Neural cell (in vitro differentiated cells): ENCODE measurements around the gene COPS8. TPM values are rescaled to one million over a fixed set of nuclear protein-coding genes. Genes with fewer than 3 reads are reported as not detected.

Experiments
- H2AFZ ChIP-seq: fragments of 200-600, 300-800 bp; sonication (generic), shearing (Covaris generic); 2 replicates; pipeline ENCODE4 v1.6.0; 2014; ENCODE audit warnings: low read depth, mild to moderate bottlenecking, antibody characterized with exemption, low read length, moderate library complexity
- H3F3A ChIP-seq: fragments of 200-600 bp; shearing (Covaris generic); 2 replicates; pipeline ENCODE4 v1.6.1; 2016; ENCODE audit warnings: mild to moderate bottlenecking, moderate library complexity, mixed read lengths, antibody characterized with exemption, low read length; ENCODE audit not compliant: insufficient read depth, poor library complexity, severe bottlenecking
- H3K27ac ChIP-seq: fragments of 200-600, 300-800 bp; sonication (generic), shearing (Covaris generic); 2 replicates; pipeline ENCODE4 v1.5.1; 2014; ENCODE audit warnings: mild to moderate bottlenecking, low read length, moderate library complexity
- H3K27me3 ChIP-seq: fragments of 300-800, 200-600 bp; sonication (generic), shearing (Covaris generic); 2 replicates; pipeline ENCODE4 v1.6.0; 2014; ENCODE audit warnings: mild to moderate bottlenecking, low read depth, low read length, moderate library complexity; ENCODE audit not compliant: insufficient read depth
- H3K36me3 ChIP-seq: fragments of 300-800, 200-600 bp; sonication (generic), shearing (Covaris generic); 2 replicates; pipeline ENCODE4 v1.5.1; 2014; ENCODE audit warnings: mild to moderate bottlenecking, antibody characterized with exemption, low read length, moderate library complexity; ENCODE audit not compliant: insufficient read depth
- H3K4me2 ChIP-seq: fragments of 300-800, 200-600 bp; sonication (generic), shearing (Covaris generic); 2 replicates; pipeline ENCODE4 v1.6.0; 2014; ENCODE audit warnings: mild to moderate bottlenecking, low read length
- H3K4me3 ChIP-seq: fragments of 300-800, 200-600 bp; sonication (generic), shearing (Covaris generic); 2 replicates; pipeline ENCODE4 v1.5.1; 2014; ENCODE audit warnings: mild to moderate bottlenecking, low read length, moderate library complexity
- H3K79me2 ChIP-seq: fragments of 200-600 bp; shearing (Covaris generic); replicated peaks from 2 replicates; pipeline ENCODE4 v1.6.0; 2014; ENCODE audit warnings: mild to moderate bottlenecking, low read length, moderate library complexity; ENCODE audit not compliant: insufficient read depth
- H3K9ac ChIP-seq: fragments of 300-800, 200-600 bp; sonication (generic), shearing (Covaris generic); 2 replicates; pipeline ENCODE4 v1.6.1; 2016; ENCODE audit warnings: mild to moderate bottlenecking, low read length, mixed read lengths
- H3K9me2 ChIP-seq: fragments of 200-600 bp; shearing (Covaris generic); 2 replicates; pipeline ENCODE4 v1.6.1; 2016; ENCODE audit warnings: mild to moderate bottlenecking, low read length, mixed read lengths; ENCODE audit not compliant: insufficient read depth
- H3K9me3 ChIP-seq: fragments of 200-600, 300-800 bp; sonication (generic), shearing (Covaris generic); 2 replicates; pipeline ENCODE4 v1.6.1; 2016; ENCODE audit warnings: mild to moderate bottlenecking, mixed run types, low read length, moderate library complexity, mixed read lengths
- H4K20me1 ChIP-seq: fragments of 200-600 bp; shearing (Covaris generic); 2 replicates; pipeline ENCODE4 v1.6.1; 2016; ENCODE audit warnings: mild to moderate bottlenecking, mixed run types; ENCODE audit not compliant: insufficient read depth
- EP300 ChIP-seq: fragments of 450-650 bp; conservative IDR thresholded peaks from 2 replicates; pipeline ENCODE4 v1.6.1; 2014; ENCODE audit warnings: antibody characterized with exemption, mild to moderate bottlenecking, moderate library complexity; ENCODE audit not compliant: poor library complexity, severe bottlenecking
- EZH2 ChIP-seq: fragments of 200-600, 300-800 bp; shearing (Covaris generic), sonication (generic); IDR thresholded peaks from 2 replicates; pipeline ENCODE4 v1.6.1; 2014; ENCODE audit warnings: antibody characterized with exemption, low read length, borderline replicate concordance, mild to moderate bottlenecking; ENCODE audit not compliant: insufficient read depth, poor library complexity, severe bottlenecking
- MXI1 ChIP-seq: fragments of 450-650 bp; conservative IDR thresholded peaks from 2 replicates; pipeline ENCODE4 v1.6.1; 2014; ENCODE audit warnings: antibody characterized with exemption, mild to moderate bottlenecking; ENCODE audit not compliant: poor library complexity, severe bottlenecking
- POLR2AphosphoS5 ChIP-seq: IDR thresholded peaks from 2 replicates; pipeline ENCODE4 v1.6.1; 2012
- RAD21 ChIP-seq: fragments of 450-650 bp; conservative IDR thresholded peaks from 2 replicates; pipeline ENCODE4 v1.6.1; 2014; ENCODE audit warnings: antibody characterized with exemption, mild to moderate bottlenecking, moderate library complexity
- SMC3 ChIP-seq: fragments of 450-650 bp; conservative IDR thresholded peaks from 2 replicates; pipeline ENCODE4 v1.6.1; 2014; ENCODE audit warnings: antibody characterized with exemption, mild to moderate bottlenecking, moderate library complexity; ENCODE audit not compliant: poor library complexity
- TAF1 ChIP-seq: IDR thresholded peaks from 2 replicates; pipeline ENCODE4 v1.6.1; 2012; ENCODE audit warnings: low read depth
- polyA plus RNA-seq: library from polyadenylated mRNA; depleted of rRNA; stranded (reverse); fragments of >200 nt; gene quantifications from 2 replicates; pipeline ENCODE4 v1.2.3, GENCODE V29; 2014
- TF ChIP-seq, protein P1 (sequence below): fragments of 450-650 bp; IDR thresholded peaks from 2 replicates; pipeline ENCODE4 v1.5.1; 2014; ENCODE audit warnings: antibody characterized with exemption, mild to moderate bottlenecking, moderate library complexity; ENCODE audit not compliant: poor library complexity, severe bottlenecking
- TF ChIP-seq, protein P2 (sequence below): IDR thresholded peaks from 2 replicates; pipeline ENCODE4 v1.6.1; 2012; ENCODE audit warnings: borderline replicate concordance

The COPS8 gene
- polyA plus RNA-seq, 1 donor from 2014 or later: 269 TPM

DNA sequence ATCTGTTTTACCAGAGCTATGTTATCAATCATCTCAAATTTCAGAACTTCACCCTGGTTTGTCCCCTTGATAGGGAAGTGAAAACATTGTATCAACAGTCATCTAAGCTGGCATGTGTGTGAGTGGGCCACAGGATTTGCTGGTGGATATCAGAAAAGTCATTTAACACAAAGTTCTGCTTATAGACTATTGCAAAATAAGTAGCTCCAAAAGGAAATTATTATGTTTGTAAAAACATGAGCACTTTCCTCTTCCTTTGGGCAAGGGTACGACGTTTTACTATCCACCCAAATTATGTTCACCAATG is 20.7 kb upstream of the COPS8 start:
- Histone ChIP-seq H3K36me3 (no peaks in the 10 kb centered on the region), H3K4me3 (no peak overlapping the region), H4K20me1 (no peaks in the 10 kb centered on the region), H3F3A (no peaks in the 10 kb centered on the region), H3K4me2 (no peak overlapping the region), H3K27me3 (no peaks in the 10 kb centered on the region), H3K9me3 (no peaks in the 10 kb centered on the region), H3K27ac (no peak overlapping the region), H2AFZ (no peak overlapping the region), H3K9me2 (no peaks in the 10 kb centered on the region), H3K9ac (no peak overlapping the region), H3K79me2 (no peaks in the 10 kb centered on the region)
- TF ChIP-seq, protein P1, sequence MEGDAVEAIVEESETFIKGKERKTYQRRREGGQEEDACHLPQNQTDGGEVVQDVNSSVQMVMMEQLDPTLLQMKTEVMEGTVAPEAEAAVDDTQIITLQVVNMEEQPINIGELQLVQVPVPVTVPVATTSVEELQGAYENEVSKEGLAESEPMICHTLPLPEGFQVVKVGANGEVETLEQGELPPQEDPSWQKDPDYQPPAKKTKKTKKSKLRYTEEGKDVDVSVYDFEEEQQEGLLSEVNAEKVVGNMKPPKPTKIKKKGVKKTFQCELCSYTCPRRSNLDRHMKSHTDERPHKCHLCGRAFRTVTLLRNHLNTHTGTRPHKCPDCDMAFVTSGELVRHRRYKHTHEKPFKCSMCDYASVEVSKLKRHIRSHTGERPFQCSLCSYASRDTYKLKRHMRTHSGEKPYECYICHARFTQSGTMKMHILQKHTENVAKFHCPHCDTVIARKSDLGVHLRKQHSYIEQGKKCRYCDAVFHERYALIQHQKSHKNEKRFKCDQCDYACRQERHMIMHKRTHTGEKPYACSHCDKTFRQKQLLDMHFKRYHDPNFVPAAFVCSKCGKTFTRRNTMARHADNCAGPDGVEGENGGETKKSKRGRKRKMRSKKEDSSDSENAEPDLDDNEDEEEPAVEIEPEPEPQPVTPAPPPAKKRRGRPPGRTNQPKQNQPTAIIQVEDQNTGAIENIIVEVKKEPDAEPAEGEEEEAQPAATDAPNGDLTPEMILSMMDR: no peak
- no peak for TF ChIP-seq TAF1
- TF ChIP-seq EZH2: no peak
- TF ChIP-seq EP300: no peak
- TF ChIP-seq MXI1: no peak
- TF ChIP-seq RAD21: no peak
- no peak for TF ChIP-seq POLR2AphosphoS5
- TF ChIP-seq SMC3: no peak
- TF ChIP-seq, protein P2, sequence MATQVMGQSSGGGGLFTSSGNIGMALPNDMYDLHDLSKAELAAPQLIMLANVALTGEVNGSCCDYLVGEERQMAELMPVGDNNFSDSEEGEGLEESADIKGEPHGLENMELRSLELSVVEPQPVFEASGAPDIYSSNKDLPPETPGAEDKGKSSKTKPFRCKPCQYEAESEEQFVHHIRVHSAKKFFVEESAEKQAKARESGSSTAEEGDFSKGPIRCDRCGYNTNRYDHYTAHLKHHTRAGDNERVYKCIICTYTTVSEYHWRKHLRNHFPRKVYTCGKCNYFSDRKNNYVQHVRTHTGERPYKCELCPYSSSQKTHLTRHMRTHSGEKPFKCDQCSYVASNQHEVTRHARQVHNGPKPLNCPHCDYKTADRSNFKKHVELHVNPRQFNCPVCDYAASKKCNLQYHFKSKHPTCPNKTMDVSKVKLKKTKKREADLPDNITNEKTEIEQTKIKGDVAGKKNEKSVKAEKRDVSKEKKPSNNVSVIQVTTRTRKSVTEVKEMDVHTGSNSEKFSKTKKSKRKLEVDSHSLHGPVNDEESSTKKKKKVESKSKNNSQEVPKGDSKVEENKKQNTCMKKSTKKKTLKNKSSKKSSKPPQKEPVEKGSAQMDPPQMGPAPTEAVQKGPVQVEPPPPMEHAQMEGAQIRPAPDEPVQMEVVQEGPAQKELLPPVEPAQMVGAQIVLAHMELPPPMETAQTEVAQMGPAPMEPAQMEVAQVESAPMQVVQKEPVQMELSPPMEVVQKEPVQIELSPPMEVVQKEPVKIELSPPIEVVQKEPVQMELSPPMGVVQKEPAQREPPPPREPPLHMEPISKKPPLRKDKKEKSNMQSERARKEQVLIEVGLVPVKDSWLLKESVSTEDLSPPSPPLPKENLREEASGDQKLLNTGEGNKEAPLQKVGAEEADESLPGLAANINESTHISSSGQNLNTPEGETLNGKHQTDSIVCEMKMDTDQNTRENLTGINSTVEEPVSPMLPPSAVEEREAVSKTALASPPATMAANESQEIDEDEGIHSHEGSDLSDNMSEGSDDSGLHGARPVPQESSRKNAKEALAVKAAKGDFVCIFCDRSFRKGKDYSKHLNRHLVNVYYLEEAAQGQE: no peak

DNA sequence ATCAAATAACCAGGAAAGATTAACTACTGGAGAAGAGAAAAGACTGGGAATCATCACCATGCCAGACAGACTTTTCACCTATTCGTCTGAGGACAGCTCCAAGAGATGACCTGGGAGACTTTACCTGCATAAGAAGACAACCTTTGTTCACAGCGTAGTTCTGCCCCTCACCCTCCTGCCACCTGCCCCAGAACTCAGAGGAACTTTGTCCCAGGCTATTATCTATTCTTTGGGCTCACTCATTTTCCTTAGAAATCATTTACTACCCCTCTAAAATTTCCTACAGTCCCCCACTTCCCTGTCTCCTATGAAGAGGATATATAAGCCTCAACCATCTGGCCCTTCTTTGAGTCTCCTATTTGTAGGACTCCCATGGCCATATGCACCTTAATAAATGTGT is 19.3 kb upstream of the COPS8 start:
- H3K9me3 ChIP-seq: no peaks in the 10 kb centered on the region
- H3K27ac ChIP-seq: no peak overlapping the region
- no peaks in the 10 kb centered on the region for H3F3A ChIP-seq
- H4K20me1 ChIP-seq: no peaks in the 10 kb centered on the region
- H3K9me2 ChIP-seq: no peaks in the 10 kb centered on the region
- H3K4me2 ChIP-seq: no peak overlapping the region
- no peaks in the 10 kb centered on the region for H3K36me3 ChIP-seq
- no peak overlapping the region for H3K9ac ChIP-seq
- TF ChIP-seq SMC3: no peak
- no peak for TF ChIP-seq EP300
- TF ChIP-seq, protein P1: no peak
- no peak for TF ChIP-seq EZH2
- TF ChIP-seq, protein P2: no peak
- TF ChIP-seq MXI1: no peak
- TF ChIP-seq POLR2AphosphoS5: no peak
- TF ChIP-seq RAD21: no peak
- no peak for TF ChIP-seq TAF1
- no peak overlapping the region for H2AFZ ChIP-seq
- no peak overlapping the region for H3K4me3 ChIP-seq
- H3K27me3 ChIP-seq: no peaks in the 10 kb centered on the region
- no peaks in the 10 kb centered on the region for H3K79me2 ChIP-seq
